Stomach (tissue), 9 donors: ENCODE measurements around the gene HNRNPF. TPM values are rescaled to one million over a fixed set of nuclear protein-coding genes. Genes with fewer than 3 reads are reported as not detected.
A peak's percentile ranks its signal among the peaks of the same experiment; 100 is the strongest.

Experiments
- DNase-seq, 2 donors: peaks; one replicate each; pipeline versions ENCODE4 v3.0.0 to v3.0.0-alpha.2; 2013 to 2019
- H3K27ac ChIP-seq, 5 donors: fragments of 200-600 bp in 4 of 5; sonication (generic) in 4 of 5; one replicate each; pipeline ENCODE4 v1.5.1; 2013 to 2019; ENCODE audit warnings: mild to moderate bottlenecking in 1 of 5, moderate library complexity in 1 of 5
- H3K27me3 ChIP-seq, 3 donors: fragments of 200-600 bp; sonication (generic); one replicate each; pipeline ENCODE4 v1.5.1; 2017 to 2019; ENCODE audit warnings: mixed run types in 1 of 3
- H3K36me3 ChIP-seq, 4 donors: fragments of 200-600 bp; sonication (generic); 1 replicate in 3 of 4; 2 replicates in 1 of 4; pipeline ENCODE4 v1.5.1; 2016 to 2019
- H3K4me1 ChIP-seq, 4 donors: fragments of 200-600 bp; sonication (generic); one replicate each; pipeline ENCODE4 v1.5.1; 2016 to 2019
- H3K4me3 ChIP-seq, 4 donors: fragments of 200-600 bp; sonication (generic) in 3 of 4; one replicate each; pipeline ENCODE4 v1.5.1; 2016 to 2019; ENCODE audit warnings: mild to moderate bottlenecking in 1 of 4
- H3K9me3 ChIP-seq, 4 donors: fragments of 200-600 bp; sonication (generic); one replicate each; pipeline ENCODE4 v1.5.1; 2016 to 2019
- EP300 ChIP-seq: sonication (generic); formaldehyde crosslinking; IDR thresholded peaks from one replicate; pipeline ENCODE4 v1.6.1; 2017; ENCODE audit warnings: antibody characterized with exemption
- POLR2A ChIP-seq, 4 donors: fragments of 450-650 bp; IDR thresholded peaks; one replicate each; pipeline ENCODE4 v1.6.1; 2016; ENCODE audit warnings: antibody characterized with exemption in 4 of 4, control low read depth in 2 of 4, mild to moderate bottlenecking in 1 of 4, moderate library complexity in 1 of 4
- POLR2AphosphoS5 ChIP-seq, 3 donors: sonication (generic); formaldehyde crosslinking; IDR thresholded peaks; one replicate each; pipeline ENCODE4 v1.6.1; 2016; ENCODE audit warnings: antibody characterized with exemption in 3 of 3
- WGBS, 5 donors: extraction: QIAGEN DNeasy Blood & Tissue Kit in 3 of 5; methylation state at CpG; one replicate each; pipeline versions ENCODE4 v1.1.5 to v1.1.7; 2013 to 2018; 5-methylcytosine and 5-hydroxymethylcytosine counted together
- intact Hi-C: fragments of 100-400 bp; cut with DNase I; formaldehyde crosslinking; loops from one replicate; pipeline ENCODE4 v1.15.1; 2023; ENCODE audit warnings: low total_unique reads
- polyA plus RNA-seq, 3 donors: library from polyadenylated mRNA; stranded (reverse); fragments of 200-250 nt; gene quantifications; one replicate each; pipeline ENCODE4 v1.2.3, GENCODE V29; 2013
- total RNA-seq, 5 donors: library from RNA; depleted of rRNA; stranded (reverse); fragments of >200 nt; gene quantifications; one replicate each; pipeline versions ENCODE4 v1.1.0 to v1.2.3, GENCODE V29; 2014 to 2016
- TF ChIP-seq, protein P1 (sequence below), 7 experiments: fragments of 450-650 bp in 4 of 7; fragments of 200-600 bp in 3 of 7; sonication (generic) in 3 of 7; IDR thresholded peaks; one replicate each; pipeline ENCODE4 v1.5.1; 2016 to 2019; ENCODE audit warnings: antibody characterized with exemption in 7 of 7, control low read depth in 2 of 7, mild to moderate bottlenecking in 1 of 7
- donor health status: healthy with polysubstance abuse.
- donor health status: Bipolar disorder and iron deficiency.
- donor health status: healthy.

The HNRNPF gene
- total and polyA plus RNA-seq, 8 donors = 36.2 to 169 (median 87.3) TPM

DNA sequence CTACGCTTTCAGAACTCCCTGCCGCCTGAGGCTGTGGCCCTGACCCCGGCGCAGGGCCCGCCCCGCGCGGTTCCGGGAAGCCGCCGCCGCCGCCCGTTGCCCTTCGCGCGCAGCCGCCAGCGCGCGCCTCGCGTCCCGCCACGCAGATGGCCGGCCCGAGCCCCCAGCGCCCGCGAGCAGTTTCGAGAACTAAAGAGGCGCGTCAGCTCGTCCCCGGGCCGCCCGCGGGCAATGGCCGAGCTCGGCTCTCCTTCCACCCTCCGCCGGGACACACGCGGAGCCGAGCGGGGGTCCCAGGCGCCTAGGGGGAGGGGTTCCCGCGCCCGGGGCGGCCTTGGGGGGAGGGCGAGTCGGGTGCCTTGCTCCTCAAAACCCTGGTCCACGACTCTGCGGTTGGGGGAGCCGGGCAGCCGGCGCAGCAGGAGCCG, 1.8 kb downstream of the HNRNPF start:
- TF ChIP-seq POLR2A (IDR thresholded peaks at IDR 0.05) (no peak), POLR2AphosphoS5 (IDR thresholded peaks at IDR 0.05) (peak in 1 of 3 donors; percentile 31)
- intact Hi-C loops = no loop called here
- peak; percentile 66 to 85 for DNase-seq
- 0 to 1% (median 1%) methylated on average over 42 to 59 of the region's 59 CpGs for WGBS, 5 donors
- Histone ChIP-seq H3K4me3 (peak overlapping the region; percentile 69 to 91 (median 78)), H3K27me3 (no peaks in the 10 kb centered on the region), H3K4me1 (peaks cover 42 to 58% (median 49%) of the 10 kb centered on the region in 4 donors), H3K36me3 (peaks cover 0 to 4% (median 0%) of the 10 kb centered on the region in 4 donors), H3K27ac (peak overlapping the region; percentile 99 to 100 (median 100)), H3K9me3 (no peaks in the 10 kb centered on the region)

DNA sequence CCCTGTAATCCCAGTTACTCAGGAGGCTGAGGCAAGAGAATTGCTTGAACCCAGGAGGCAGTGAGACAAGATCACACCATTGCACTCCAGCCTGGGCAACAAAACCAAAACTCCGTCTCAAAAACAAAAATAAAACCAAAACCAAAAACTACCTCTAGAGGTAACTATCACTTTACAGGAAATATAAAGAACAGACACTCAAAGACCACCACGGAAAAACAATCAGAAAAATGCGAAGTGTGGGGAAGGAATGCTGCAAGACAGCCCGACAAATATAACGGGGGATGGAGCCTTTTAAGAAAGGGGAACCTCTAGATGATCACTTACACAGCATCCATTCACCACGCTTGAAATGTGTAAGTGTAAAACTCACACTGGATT, 4.3 kb downstream of the HNRNPF start:
- intact Hi-C loops = no loop called here

DNA sequence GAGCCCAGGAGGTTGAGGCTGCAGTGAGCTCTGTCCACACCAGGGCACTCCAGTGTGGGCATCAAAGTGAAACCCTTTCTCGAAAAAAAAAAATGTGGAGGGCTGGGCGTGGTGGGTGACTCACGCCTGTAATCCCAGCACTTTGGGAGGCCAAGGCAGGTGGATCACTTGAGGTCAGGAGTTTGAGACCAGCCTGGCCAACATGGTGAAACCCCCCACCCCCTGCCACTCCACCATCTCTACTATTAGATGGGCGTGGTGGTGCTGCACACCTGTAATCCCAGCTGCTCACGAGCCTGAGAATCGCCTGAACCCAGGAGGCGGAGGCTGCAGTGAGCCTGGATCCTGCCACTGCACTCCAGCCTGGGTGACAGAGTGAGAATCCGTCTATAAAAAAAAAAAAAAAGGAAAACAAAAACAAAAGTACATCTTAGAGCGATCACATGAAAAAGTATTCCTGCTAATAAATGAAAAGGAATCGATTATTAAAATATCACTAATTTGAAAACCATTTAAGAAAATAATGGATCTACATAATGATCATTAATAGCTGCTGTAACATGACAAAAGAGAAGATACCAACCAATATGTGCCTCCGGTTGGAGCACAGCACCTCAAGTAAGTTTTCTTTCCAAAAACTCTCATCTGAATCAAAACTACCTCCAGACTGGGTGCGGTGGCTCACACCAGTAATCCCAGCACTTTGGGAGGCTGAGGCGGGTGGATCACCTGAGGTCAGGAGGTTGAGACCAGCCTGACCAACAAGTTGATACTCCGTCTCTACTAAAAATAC, 4.9 kb downstream of the HNRNPF start:
- no peak for DNase-seq
- Histone ChIP-seq H3K4me1 (peaks cover 58 to 78% (median 72%) of the 10 kb centered on the region in 4 donors), H3K27ac (peak overlapping the region; percentile 2 to 100 (median 52)), H3K27me3 (no peaks in the 10 kb centered on the region), H3K36me3 (peaks cover 4 to 9% (median 8%) of the 10 kb centered on the region in 4 donors), H3K9me3 (no peaks in the 10 kb centered on the region), H3K4me3 (peak overlapping the region in 2 of 4 donors; percentile 19 to 91)
- TF ChIP-seq POLR2A (IDR thresholded peaks at IDR 0.05) = no peak
- TF ChIP-seq POLR2AphosphoS5 (IDR thresholded peaks at IDR 0.05) = no peak
- TF ChIP-seq, protein P1, sequence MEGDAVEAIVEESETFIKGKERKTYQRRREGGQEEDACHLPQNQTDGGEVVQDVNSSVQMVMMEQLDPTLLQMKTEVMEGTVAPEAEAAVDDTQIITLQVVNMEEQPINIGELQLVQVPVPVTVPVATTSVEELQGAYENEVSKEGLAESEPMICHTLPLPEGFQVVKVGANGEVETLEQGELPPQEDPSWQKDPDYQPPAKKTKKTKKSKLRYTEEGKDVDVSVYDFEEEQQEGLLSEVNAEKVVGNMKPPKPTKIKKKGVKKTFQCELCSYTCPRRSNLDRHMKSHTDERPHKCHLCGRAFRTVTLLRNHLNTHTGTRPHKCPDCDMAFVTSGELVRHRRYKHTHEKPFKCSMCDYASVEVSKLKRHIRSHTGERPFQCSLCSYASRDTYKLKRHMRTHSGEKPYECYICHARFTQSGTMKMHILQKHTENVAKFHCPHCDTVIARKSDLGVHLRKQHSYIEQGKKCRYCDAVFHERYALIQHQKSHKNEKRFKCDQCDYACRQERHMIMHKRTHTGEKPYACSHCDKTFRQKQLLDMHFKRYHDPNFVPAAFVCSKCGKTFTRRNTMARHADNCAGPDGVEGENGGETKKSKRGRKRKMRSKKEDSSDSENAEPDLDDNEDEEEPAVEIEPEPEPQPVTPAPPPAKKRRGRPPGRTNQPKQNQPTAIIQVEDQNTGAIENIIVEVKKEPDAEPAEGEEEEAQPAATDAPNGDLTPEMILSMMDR (IDR thresholded peaks at IDR 0.05) = no peak
- TF ChIP-seq EP300 = no peak
- intact Hi-C loops = no loop called here
- WGBS, 5 donors = 41 to 52% (median 48%) methylated on average over 14 of the region's 14 CpGs

More for the DNA sequence above, 4.3 kb downstream of the HNRNPF start:
- peak overlapping the region in 4 of 5 donors; percentile 36 to 100 (median 76) for H3K27ac ChIP-seq
- 37 to 52% (median 50%) methylated on average over 6 of the region's 6 CpGs for WGBS, 5 donors
- peaks cover 54 to 75% (median 68%) of the 10 kb centered on the region in 4 donors for H3K4me1 ChIP-seq
- no peaks in the 10 kb centered on the region for H3K9me3 ChIP-seq
- TF ChIP-seq, protein P1 (IDR thresholded peaks at IDR 0.05) = no peak
- TF ChIP-seq POLR2A (IDR thresholded peaks at IDR 0.05) (no peak), EP300 (no peak), POLR2AphosphoS5 (IDR thresholded peaks at IDR 0.05) (no peak)
- H3K27me3 ChIP-seq = no peaks in the 10 kb centered on the region
- H3K4me3 ChIP-seq = peak overlapping the region in 2 of 4 donors; percentile 19 to 91
- peaks cover 1 to 4% (median 3%) of the 10 kb centered on the region in 4 donors for H3K36me3 ChIP-seq
- DNase-seq = no peak

DNA sequence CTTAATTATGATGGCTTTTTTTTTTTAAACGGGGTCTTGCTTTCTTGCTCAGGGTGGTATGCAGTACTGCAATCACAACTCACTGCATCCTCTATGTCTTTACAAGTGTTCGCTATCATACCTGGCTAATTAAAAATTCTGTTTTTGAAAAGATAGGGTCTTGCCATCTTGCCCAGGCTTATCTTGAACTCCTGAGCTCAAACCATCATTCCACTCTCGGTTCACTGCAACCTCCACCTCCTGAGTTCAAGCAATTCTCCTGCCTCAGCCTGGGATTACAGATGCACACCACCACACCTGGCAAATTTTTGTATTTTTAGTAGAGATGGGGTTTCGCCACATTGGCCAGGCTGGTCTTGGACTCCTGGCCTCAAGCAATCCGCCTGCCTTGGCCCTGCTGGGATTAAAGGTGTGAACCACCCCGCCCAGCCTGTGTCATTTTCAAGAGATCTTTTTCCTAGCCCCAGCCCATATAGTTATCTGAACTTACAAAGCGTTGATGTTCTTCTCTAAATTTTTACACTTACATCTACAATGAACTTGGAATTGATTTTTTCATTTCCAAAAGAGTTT, 6.0 kb downstream of the HNRNPF start:
- H3K27me3 ChIP-seq = no peaks in the 10 kb centered on the region
- DNase-seq = no peak
- TF ChIP-seq, protein P1 (IDR thresholded peaks at IDR 0.05) = no peak
- TF ChIP-seq POLR2A (IDR thresholded peaks at IDR 0.05) (no peak), EP300 (no peak), POLR2AphosphoS5 (IDR thresholded peaks at IDR 0.05) (no peak)
- intact Hi-C loops = no loop called here
- peaks cover 4 to 11% (median 9%) of the 10 kb centered on the region in 4 donors for H3K36me3 ChIP-seq
- peaks cover 69 to 89% (median 81%) of the 10 kb centered on the region in 4 donors for H3K4me1 ChIP-seq
- peak overlapping the region in 2 of 5 donors; percentile 15 to 43 for H3K27ac ChIP-seq
- WGBS, 5 donors = 61 to 79% (median 69%) methylated on average over 7 of the region's 7 CpGs
- H3K4me3 ChIP-seq = no peak overlapping the region
- no peaks in the 10 kb centered on the region for H3K9me3 ChIP-seq
